Putamen (tissue), 1 donor: ENCODE data around the gene SNPH.
A peak's percentile ranks its signal among the peaks of the same experiment; 100 is the strongest.
"Not testable (repeated sequence)": the region's sequence is repeated elsewhere in the genome, so short reads cannot be mapped to it uniquely, and the experiment has no call there.

Source experiments
- DNase-seq: peaks from one replicate; pipeline ENCODE4 v3.0.0-alpha.2; 2016; ENCODE audit warnings: low spot score

The SNPH gene

DNA sequence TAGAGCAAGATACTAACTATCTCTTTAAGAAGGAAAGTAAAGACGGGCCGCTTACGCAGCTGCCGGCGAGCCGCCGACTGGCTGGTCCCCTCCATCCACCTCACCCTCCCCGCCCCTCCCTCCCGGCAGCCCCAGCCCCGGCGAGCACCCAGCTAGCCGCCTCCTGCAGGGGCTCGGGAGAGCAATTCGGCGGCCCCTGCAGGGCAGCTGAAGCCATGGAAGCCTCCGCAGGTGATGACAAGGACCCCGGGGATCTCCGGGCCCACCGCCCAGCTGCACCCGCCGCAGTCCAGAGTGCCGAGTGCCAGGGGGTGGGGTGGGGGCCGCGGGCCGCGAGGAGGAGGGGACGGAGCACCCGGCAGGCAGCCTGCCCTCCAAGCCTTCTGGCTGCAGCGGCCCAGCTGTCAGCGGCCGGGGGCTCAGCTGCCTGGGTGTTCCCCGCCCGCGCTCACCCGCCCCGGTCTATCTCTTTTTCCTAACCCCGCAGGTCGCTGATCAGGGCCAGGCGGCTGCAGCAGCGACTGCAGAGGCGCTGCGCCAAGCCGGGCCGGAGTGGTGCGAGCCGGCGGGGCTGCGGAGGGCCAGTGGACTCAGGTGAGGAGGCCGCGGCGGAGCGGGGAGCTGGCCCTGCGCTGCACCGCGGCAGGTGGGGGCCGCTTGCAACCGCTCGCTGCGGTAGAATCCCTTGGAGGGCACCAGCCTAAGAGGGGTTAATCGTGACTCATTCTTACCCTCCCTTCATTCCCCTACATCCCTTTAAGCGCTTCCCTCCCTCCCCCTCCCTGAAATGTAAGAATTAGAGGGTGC is at the start of gene SNPH:
Gene SNPH (plus strand): TSS at position 128 of the 807 bp plus-strand sequence. CDS start 29,946 bp downstream, outside the sequence.
- peak; percentile 65 for DNase-seq

GRCh38 chr20:1216527-1217427 is 49.3 kb upstream of the SNPH start:
- DNase-seq, result peak; percentile 42

GRCh38 chr20:1222750-1223149 is 43.3 kb upstream of the SNPH start:
- not testable (repeated sequence) for DNase-seq

GRCh38 chr20:1224205-1224890 is 41.7 kb upstream of the SNPH start:
- no peak for DNase-seq

GRCh38 chr20:1225263-1225782 is 40.8 kb upstream of the SNPH start:
- DNase-seq, result no peak

DNA sequence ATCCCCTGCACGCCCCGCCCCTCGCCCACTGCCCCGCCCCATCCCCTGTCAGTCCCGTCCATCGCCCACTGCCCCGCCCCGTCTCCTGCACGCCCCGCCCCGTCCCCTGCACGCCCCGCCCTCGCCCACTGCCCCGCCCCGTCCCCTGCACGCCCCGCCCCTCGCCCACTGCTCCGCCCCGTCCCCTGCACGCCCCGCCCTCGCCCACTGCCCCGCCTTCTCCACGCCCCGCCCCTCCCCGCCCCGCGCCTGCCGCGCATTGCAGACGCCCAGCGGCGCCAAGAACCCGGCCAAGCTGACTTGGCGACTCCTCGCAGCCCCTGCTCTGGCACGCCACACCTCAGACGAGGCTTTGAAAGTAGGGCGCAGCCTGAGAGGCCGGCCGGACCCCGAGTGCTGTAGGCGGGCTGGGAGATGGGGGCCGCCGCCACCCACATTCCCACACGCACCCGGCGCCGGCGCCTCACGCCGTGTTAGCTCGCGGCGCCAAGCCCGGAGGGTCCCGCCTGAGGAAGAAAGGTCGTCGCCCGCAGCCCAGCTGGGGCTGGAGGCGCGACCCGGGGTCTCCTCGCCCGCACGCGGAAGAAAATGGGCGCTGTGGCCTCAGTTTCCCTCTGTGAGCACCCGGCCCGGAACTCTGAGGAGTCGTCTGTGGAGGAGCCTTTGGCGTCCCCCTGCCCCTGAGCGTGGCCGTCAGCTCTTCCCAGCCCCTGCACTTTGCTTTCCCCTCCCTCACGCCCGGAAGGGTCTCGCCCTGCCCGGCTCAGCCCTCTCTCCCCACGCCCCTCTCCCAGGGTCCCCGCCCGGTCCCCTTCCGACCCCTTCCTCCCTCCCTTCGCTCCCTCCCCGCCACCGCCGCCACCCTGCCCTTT is 40.1 kb upstream of the SNPH start, which contains the start of gene RAD21L1:
Gene RAD21L1 (plus strand): TSS at position 262 of the 872 bp plus-strand sequence. CDS start 2,410 bp downstream, outside the sequence.
- DNase-seq, result peak; percentile 43

DNA sequence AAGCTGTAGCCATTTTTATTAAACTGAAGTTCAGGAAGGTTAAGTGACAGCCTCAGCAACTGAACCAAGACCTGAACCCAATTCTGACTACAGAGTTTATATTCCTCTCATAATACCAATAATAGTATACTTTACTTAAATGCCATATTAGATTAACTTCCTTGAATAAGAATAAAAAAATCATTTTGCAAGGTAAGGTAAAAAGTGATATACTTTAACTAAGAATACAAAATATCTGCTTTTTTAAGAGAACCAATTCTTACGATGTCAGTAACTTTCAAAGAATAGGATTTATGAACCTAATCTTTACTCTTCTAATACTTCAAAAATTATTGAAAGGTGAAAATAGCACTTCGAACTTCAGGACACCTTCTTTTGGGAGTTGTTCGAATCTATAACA is 36.6 kb upstream of the SNPH start:
- DNase-seq, result no peak

GRCh38 chr20:1232286-1233111 is 33.6 kb upstream of the SNPH start:
- no peak for DNase-seq

DNA sequence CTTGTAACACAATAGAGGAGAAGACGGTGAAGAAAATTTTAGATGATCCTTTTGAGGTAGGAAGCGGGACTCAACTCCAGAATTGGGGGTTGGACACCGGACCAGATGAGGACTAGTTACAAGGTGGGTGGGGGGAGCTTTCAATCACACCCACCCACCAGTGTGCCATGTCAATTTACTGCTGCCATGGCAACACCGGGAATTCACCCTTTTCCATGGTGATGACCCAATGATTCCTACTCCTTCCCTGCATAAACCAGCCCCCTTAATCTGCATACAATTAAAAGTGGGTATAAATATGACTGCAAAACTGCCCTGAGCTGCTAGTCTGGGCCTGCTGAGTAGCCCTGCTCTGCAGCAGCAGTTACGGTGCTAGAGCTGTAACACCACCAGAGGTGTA is 25.5 kb upstream of the SNPH start:
- no peak for DNase-seq

- DNase-seq, result no peak
These were observed 24.6 kb upstream of the SNPH start for GRCh38 chr20:1241456-1241855.

DNA sequence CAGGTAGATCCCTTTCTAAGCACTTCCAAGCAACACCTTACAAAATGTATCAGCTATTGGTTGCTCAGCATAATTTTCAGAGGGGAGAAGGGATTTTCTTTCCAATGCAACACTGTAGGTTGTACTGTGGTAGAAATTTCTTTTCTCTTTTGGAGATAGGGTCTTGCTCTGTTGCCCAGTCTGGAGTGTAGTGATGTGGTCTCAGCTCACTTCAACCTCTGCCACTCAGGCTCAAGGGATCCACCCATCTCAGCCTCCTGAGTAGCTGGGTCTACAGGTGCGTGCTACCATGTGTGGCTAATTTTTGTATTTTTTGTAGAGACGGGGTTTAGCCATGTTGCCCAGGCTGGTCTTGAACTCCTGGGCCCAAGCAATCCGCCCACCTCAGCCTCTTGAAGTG is 24.0 kb upstream of the SNPH start:
- no peak for DNase-seq

GRCh38 chr20:1242530-1242929 is 23.6 kb upstream of the SNPH start:
- DNase-seq, result no peak

DNA sequence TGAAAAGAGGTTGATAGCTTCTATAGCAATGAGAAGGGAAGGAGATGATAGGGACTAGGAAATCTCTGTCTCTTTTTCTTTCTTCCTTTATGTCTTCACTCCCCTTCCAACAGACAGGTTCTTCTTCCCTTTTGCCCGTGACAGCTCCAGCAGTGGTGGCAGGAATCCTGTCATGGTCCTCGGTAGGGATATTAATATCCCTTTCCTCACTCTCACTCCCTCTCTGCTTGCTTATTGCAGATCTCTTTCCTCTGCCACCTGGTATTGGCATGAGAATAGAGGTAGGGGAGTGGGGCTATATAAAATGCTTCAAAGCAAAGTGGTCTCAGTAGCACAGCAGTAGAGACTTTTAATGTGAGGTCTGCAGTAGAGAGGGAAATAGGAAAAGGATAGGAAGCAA is 20.5 kb upstream of the SNPH start:
- no peak for DNase-seq

DNA sequence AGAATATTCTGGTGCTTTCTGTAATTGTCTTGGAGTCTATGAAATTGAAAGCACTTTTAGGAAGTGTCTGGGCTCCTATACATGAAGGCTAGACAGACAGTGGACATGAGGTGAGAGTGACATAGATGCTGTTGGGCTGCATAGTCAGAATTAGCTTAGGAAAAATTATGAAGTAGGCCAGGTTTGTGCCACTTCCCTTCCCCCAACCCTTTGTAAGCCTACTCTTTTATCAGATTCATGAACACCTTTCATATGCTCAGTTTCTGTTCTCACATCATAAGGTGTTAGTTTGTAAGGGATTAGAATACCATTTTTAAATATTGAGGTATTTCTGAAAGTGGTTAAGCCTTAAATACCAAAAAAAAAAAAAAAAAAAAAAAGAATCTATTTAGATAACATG is 18.4 kb upstream of the SNPH start:
- DNase-seq, result no peak

DNA sequence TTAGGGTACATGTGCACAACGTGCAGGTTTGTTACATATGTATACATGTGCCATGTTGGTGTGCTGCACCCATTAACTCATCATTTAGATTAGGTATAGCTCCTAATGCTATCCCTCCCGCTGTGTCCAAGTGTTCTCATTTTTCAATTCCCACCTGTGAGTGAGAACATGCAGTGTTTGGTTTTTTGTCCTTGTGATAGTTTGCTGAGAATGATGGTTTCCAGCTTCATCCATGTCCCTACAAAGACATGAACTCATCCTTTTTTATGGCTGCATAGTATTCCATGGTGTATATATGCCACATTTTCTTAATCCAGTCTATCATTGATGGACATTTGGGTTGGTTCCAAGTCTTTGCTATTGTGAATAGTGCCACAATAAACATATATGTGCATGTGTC is 15.8 kb upstream of the SNPH start:
- DNase-seq, result not testable (repeated sequence)

DNA sequence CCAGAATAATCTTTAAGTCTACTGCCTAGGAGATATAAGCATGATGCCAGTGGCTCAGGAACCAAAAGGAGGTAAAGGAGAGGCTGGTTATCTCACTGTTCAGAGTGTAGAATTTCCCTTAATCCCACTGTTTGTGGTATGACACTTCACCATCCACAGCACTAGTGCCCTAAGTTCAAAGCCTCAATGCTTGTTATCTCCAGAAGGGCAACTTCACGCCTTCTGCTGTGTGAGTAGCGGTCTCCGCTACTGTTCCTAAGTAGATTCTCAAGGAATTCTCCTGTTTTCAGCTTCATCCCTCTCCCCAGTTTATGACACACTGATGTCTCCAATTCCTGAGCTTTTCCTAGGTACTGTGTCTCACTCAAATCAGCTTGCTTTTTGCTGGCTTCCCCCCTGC is 13.7 kb upstream of the SNPH start:
- DNase-seq, result no peak

GRCh38 chr20:1254254-1254653 is 11.8 kb upstream of the SNPH start:
- no peak for DNase-seq

GRCh38 chr20:1255675-1256074 is 10.4 kb upstream of the SNPH start:
- no peak for DNase-seq

DNA sequence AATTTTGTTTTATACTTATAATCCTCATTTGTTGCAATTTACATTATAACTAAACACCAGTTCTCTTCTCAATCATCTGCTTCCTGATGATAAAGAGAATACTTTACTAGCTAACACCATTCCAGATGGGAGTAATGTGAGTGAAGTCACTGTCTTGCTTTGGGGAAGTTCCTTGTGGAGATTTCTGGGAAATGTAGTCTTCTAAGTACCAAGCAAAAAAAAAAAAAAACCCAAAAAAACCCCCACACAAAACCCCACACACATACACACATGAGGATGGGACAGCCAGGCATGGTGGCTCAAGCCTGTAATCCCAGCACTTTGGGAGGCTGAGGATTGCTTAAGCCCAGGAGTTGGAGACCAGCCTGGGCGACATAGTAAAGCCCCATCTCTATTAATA is 2.2 kb upstream of the SNPH start:
- DNase-seq, result no peak

GRCh38 chr20:1264727-1265126 is 1.4 kb upstream of the SNPH start:
- DNase-seq, result no peak
